Activated CD8-positive, alpha-beta memory T cell treated with anti-CD3 and anti-CD28 coated beads, Interleukin-2, amount 50 U/mL, for 4 hours (primary cell): ENCODE data around the gene PARD3B.
"Not testable (repeated sequence)": the region's sequence is repeated elsewhere in the genome, so short reads cannot be mapped to it uniquely, and the experiment has no call there.

Source experiments
- DNase-seq: peaks from one replicate; pipeline ENCODE4 v3.0.0-alpha.2; 2020

Gene PARD3B

DNA sequence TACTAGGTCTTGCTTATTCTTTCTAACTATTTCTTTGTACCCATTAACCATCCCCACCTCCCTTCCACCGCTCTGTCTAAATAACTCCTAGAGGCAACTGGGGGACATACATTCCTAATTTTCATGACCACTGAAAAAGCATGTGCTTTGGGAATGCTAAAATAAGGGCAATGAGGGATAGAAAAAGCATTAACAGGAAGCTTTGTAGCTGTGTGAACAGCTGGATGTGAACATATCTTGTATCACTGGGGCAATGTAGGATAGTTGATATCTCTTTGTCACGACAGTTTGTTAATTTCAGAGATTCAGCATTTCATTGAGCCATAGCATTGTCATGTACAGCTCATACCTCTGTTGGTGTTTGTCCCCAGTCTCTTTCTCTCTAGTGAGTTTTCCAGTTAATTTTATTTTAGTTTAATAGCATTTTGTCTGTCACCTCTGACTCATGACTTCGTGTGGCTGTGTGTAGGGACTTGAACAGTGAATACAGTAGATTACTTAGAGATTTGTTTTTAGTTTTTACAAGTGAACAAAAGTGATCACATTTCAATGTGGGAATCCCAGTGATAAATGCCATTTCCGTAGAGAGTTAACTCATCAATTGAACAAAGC lies 906.7 kb downstream of the PARD3B start:
- no peak for DNase-seq

DNA sequence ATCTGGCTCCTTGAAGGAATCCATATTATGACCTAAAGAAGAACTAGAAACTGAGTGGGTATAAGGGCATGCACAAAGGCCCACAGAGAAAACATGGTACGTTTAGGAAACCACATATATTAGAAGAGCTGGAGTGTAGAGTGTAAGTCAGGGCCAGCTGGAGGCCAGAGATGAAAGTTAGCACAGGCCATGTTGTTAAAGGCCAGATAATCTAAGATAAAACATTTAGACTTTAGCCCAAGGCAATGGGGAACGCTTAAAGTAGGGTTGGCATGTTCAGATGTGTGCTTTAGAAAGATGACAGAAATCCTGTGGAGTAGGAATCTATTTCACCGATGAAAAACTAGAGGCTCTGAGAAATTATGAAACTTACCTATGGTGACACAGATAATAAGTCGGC lies 907.9 kb downstream of the PARD3B start:
- no peak for DNase-seq

DNA sequence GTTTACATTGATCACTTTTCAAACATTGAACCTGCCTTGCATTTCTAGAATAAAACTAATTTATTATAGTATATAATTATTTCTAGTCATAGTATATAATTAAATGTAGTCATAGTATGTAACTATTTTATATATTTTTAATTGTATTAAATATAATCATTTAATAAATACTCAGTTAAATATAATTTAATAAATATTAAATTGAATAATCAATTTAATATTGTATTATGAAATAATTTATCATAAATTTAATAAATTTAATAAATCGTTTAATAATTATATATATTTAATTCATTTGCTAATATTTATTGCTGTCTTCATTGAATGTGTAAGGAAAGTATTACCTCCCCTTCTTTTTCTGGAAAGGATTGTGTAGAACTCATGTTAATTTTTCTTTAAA lies 911.4 kb downstream of the PARD3B start:
- DNase-seq, result no peak

DNA sequence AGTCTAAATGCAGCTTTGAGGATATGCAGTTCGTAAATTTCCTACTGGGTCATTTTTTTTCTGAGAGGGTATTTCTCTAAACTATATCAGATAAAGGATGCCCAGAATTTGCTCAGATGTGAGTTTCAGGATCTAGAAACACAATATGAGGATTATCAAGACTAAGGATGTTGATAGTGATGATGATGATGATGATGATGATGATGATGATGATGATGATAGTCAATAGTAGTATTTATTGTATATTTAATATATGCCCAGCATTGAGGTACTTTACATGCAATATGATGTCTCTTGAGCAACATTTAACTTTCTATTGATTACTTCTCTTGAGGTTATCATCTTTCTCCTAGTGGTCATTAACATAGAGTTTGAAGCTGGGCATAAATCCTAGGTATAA lies 914.9 kb downstream of the PARD3B start:
- DNase-seq, result no peak

DNA sequence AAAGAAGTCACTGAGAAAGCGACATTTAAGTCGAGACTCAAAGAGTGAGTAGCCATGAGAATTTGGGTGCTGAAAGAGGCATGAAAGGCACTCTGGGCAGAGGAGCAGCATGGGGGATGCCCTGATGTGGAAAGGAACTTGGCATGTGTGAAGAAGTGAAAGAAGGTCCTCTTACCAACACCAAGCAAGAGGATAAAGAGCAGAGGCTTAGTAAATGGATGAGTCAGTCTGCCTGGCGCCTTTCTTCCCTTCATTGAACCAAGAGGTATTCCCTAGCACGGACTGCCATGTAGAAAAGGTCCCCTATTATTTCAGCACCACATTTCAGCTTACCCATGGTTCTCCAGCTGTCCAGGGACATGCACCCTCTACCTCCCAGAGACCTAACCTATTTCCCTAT lies 915.9 kb downstream of the PARD3B start:
- no peak for DNase-seq

DNA sequence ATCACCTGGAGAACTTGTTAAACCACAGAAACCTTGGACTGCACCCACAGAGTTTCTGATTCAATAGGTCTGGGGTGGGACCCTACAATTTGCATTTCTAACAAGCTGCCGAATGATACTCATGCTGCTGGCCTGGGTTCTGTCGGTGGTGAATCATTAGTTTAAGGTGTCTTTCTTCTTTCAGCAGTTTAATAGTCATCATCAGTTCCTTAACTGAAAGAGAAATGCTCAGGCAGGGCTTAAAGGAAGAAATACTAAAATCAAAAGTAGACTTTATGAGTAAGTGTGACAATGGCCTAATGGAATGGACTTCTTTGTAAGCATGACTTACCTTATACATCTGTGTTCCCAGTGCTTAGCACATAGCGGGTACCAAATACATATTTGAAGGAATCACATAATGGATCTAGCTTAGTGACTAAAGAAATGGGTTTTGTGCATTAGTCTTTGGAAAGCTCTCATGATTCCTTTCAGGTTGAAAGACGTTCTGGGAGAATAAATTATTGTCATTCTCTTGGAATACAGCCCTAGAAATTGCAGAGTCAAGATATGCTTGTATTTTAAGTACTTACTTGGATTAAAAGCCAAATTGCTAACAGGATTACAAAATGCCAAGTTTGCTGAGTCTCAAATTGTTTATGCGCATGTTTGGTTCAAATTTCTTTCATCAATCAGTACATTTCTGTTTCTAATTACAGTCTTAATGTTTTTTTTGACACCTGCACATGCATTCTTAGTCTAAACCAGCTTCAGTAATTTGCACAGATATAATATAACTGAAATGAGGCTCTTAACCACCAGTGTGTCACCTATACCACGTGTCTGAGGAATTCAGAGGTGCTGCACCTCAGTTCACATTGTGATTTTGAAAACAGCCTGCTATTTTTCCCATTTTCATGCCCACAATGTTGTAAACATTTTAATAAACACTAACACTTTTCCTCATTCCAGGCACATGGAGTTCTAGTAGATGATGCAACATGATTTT lies 916.7 kb downstream of the PARD3B start:
- DNase-seq, result no peak

DNA sequence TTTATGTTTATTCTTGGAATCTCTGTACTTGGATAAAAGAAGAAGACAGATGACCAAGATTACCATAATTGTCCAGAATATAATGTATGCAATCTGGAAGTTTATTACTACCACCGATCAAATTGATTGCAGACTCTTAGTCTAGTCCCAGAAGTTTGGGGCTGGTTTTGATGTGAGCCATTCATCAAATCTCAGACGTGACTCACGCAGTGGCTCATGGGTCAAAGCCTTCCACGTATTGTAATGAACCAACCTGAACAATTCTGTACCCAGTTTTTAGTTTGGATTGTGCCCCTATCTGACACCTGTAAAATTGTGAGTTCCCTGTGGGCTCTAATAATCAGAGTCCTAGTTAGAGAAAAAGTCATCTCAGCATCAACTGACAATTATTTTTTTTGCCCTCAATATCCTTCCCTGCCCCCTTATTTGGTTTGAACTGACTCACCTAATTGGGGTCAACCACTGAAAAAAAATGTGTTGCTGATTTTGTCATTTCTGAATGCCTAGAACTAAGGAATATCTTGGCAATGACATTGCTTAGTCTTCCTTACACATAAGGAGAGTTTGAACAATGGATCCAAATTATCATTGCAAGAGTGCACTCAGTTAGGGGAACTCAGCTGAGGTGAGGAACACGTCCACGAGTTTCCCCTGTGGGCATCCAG lies 917.5 kb downstream of the PARD3B start:
- DNase-seq, result no peak

DNA sequence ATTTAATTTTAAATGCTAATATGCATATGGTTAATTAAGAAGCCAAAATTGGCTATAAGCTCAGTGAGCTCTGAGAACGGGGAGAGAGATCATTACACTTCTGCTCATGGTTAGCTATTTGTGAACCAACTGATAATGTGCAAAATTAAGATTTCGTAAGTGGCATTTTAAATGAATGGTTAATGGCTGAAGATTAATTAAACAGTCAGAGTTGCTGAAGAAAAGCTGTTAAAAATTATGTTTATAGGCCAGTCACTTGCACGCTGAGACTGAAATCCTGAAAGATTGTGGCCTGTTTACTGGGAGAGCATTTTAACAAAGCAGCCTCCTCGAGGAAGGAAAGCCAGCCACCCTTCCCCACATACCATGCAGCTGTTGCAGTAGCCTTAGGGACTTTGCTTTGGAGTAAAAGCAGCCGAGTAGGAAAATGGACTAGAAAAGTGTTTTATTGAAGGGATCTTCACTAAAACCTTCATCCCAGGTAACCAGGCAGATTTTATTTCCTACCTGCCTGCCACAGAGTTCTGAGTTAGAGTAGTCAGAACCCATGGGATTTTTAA lies 918.3 kb downstream of the PARD3B start:
- DNase-seq, result no peak

DNA sequence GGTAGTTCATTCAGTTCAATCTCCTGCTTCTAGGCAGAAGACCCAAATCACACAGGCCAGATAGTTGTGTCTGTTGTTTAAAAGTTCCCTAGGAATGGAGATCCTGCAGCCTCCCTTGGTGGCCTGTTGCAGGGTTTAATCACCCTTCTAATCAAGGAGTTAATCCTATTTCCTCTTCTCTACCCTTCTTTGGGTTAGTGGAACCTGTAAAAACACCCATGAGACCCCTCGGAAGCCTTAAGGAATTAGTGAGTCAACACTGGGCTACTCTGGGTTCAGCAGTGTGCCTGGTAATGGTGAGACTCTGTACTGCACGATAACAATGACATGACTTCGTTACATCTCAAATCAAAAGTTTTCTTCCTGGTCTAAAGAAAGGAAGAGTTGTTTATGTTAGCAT lies 919.4 kb downstream of the PARD3B start:
- DNase-seq, result no peak

DNA sequence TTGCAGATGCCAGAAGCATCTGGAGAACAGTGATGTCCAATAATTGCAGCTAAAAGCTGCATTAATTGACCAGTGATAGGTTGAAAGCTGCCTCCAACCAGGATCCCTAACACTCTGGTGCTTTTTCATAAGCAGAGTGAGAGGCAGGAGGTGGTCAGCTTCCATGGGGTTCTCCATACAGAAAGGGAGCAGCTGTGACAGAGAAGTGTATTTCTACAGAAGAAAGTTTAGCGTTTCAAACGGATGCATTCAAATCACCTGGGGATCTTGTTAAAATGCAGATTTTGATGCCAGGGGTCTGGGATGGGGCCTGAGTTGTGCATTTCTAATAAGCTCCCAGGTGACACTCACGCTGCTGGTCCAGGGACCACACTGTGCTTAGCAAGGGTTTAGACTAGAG lies 920.5 kb downstream of the PARD3B start:
- no peak for DNase-seq

DNA sequence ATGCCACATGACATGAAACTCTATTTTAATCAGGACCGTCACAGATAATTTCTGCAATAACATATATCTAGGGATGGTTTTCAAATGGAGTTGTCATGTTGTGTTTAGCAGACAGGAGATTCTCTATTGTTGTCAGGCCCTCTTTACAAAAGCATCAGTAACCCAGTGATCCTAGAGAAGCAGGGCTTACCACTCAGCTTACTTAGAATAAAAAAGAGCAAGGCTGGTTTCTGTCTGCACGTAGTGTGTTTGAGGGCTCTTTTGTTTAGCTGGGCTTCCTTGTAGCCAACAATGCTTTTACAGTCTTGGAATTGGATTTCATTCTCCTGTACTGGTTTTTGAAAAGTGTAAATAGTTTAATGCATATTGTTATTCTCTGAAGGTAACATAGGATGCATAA lies 926.5 kb downstream of the PARD3B start:
- no peak for DNase-seq

DNA sequence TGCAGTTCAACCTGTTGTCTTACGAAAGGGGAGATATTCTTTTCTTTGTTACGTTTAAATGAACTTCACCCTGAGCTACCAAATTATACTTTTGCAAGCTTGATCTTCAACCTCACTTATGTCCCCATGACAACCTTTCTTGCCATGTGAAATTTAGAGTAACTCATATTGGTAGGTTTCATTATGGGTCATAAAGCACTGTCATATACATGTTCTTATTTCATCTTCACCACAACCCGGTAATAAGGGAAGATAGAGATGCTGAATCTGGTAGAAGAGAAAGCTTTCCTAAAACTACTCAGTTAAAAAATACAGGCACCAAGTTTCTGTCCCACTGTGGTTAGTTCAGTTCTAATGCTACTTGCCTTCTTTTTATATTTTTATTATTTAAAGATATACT lies 928.5 kb downstream of the PARD3B start:
- DNase-seq, result no peak

DNA sequence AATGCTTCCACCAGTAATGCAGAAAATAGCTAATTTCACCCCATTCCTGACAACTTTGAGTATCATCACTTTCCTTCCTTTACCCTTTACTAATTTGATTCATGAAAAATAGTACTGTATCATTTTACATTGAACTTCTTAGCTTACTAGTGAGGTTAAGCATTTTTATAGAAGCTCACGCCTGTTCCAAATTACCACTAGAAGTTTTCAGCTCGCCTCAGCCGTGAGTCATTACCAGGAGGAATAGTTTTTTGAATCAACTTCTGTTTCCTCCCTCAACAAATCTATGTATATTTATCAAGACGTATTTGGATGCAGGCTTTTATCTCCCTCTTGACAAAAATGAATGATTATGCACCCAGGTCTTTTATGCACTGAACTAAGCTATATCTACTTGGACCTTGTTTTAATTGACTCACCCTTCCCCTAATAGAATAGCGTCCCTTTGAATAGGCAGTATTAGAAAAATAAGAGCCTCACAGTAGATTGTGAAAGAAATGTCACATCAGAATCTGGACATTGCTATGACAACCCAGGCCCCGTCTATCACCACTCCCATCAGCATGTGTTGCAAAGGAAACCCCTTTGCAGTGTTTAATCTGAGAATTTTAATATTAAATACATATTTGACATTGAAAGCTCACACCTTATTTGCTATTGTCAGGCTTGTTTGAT lies 929.6 kb downstream of the PARD3B start:
- no peak for DNase-seq

DNA sequence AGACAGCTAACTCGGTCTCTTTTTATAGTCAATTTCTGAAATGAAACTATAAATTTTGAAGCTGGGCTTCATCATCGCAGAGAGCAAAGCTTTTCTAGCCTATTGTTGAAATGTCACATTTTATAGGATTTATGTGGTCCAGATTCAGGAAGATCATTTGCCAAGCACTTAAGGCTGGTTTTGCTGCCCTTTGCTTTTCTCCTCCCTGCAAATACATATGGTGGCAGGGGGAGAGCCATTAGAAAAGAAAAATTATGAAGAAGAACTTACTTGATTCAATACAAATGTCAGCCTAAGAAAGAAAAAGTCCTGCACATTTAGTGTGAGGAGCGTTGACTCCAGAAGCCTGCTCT lies 930.1 kb downstream of the PARD3B start:
- no peak for DNase-seq

DNA sequence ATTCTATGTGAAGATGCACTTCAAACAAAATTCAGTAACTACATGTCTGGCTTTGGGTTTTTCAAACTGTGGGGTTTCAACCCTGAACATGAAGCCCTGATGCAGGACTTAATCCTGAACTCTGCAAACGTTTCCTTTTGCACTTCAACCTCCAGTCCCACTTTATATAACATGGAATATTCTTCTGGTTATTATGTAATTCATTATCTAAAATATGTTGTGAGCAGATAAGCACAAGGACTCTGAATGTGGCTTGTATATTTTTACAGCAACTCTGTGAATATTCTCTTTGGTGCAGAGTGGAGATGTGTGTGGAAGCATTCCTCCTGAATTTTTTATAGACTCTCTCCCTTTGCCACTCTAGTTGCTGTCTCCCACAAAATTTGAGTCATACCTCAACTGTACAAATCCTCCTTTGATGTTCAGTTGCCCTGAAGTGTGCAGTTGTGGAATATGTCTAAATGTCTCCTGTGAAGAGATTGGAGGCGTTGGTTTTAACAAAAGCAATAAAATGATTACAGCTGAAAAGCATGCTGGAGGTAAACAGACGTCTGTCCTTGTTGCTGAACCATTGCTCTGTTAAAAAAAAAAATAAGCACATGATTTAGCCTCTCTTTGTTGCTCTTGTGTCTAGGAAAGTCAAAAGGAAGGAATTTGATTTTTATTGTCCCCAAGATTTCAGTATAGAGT lies 931.9 kb downstream of the PARD3B start:
- DNase-seq, result no peak

DNA sequence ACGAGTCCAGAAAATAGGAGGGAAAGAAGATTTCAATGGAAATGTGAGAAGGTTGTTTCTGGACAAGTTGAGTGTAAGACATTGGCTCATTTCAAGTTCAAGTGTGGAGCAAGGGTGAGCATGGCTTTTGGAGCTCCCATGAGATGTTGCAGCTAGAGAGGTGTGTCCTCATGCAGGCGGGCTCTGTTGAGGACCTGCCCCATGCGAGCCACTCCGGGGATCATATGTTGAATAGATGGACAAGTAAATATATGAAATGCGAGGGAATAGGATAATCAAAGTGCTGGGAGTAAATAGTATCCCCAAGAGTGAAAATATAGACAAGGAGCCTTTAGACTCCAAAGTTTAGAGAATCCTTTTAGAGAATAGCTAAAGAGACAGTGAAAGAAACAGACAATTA lies 936.6 kb downstream of the PARD3B start:
- no peak for DNase-seq

DNA sequence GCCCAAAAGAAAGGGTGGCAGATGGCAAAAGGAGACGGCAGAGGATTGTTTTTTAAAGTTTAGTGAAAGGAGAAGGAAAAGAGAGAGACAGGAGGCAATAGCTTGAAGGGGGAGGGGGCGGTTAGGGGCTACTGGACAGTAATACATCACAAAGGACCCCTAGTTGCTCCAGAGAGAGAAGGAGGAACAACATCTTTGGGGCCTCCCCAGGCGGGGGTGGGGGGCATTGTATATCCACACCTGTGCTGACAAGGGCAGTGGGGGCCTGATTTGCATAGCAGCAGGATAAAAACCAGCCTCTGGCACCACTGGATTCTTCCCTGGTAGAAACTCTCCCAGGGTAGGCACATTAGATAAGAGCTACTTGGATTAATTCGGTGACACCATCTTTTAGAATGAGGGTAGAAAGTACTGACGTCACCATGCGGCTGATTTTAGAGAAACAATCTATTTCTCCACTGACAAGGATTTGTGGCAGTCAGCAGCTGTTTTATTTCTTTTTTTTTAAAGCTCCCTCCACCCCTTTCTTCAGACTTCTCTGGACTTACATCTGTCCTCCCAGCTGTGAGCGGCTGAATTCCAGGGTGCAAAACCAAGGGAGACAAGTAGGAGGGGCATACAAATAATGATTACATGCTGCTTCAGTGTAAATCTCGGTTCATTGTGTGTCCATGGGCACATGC lies 937.3 kb downstream of the PARD3B start:
- DNase-seq, result no peak

DNA sequence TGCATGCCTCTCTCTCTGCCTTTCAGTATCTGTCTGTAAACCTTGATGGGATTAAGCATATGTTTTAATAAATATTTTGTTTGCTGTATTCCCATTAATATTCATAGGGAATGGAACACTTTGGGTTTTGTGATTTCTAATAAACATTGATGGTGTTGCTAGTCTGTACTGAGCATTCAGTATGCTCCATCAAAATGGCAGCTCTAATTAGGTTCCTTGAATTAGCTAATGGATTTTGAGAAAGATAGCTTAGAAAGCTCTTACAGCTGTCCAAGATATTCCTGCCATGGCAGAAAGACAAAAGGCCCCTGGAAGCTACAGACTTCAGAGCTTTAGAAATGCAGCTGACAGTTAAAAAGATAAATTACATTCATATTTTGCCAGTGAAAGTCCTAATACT lies 937.8 kb downstream of the PARD3B start:
- no peak for DNase-seq

DNA sequence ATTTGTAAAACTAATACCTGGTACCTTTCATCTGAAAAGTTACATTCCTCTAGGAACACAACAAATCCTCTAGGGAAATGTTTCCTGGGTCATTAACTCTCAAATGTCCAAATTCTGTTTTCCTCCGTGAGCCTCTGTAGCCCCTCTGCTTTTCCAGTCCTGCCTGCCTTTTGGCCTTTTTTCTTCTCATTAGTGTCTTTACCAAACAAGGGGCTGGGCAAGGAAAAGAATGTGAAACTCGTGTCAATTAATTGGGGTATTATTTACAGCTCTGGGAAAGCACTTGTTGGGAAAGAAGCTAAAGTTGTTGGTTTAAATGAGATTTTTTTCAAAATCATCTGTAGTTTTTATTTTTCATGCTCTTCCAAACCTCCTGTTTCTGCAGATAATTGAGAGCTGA lies 938.9 kb downstream of the PARD3B start:
- no peak for DNase-seq

DNA sequence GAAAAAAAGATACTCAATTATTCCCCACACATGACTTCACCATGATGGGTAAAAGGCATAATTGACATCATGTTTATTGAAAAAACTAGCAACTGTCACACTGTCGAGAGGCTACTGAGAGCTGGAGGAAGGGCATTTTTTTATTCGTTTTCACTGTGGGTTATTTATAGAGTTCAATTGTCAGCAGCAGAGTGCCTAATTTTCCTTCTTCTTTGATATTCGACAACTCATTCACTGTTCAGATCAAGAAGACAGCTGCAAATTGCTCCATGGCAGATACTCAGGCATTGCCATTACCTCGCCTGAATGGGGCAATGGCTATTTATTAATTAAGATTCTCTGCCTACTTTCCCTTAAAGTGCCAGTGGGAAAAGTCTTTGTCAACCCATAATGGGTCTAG lies 939.5 kb downstream of the PARD3B start:
- no peak for DNase-seq

DNA sequence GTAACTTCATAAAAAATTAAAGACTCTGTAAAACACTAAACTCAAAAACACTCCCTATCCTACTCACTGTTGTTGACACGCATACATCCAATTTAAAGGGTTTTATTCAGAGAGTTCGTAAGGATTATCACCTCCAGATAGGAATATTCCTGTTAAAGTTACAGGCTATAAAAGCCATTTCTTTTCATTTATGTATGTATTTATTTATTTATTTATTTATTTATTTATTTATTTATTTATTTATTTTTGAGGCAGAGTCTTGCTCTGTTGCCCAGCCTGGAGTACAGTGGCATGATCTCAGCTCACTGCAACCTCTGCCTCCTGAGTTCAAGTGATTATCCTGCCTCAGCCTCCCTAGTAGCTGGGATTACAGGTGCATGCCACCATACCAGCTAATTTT lies 948.3 kb downstream of the PARD3B start:
- DNase-seq, result not testable (repeated sequence)
